ENCODE results near the gene RAB26. TPM values are rescaled to one million over a fixed set of nuclear protein-coding genes. Genes with fewer than 3 reads are reported as not detected.

The RAB26 gene
- total RNA-seq, 1 donor from 2014 or later = 5.8 TPM

GRCh38 chr16:2161911-2162310, 13.5 kb downstream of the RAB26 start:
- no peak for DNase-seq

GRCh38 chr16:2162676-2163118, 14.3 kb downstream of the RAB26 start:
- DNase-seq = no peak

GRCh38 chr16:2163211-2163881, 14.9 kb downstream of the RAB26 start:
- no peak for DNase-seq

- no peak for DNase-seq
These were observed 17.4 kb downstream of the RAB26 start for GRCh38 chr16:2165861-2166260.

GRCh38 chr16:2166263-2167067, 18.0 kb downstream of the RAB26 start:
- no peak for DNase-seq

GRCh38 chr16:2167068-2167638, 18.7 kb downstream of the RAB26 start:
- DNase-seq = no peak

GRCh38 chr16:2170080-2170479, 21.7 kb downstream of the RAB26 start:
- DNase-seq = no peak

- DNase-seq = no peak
These were observed 22.4 kb downstream of the RAB26 start for GRCh38 chr16:2170587-2171435.

- DNase-seq = no peak
These were observed 23.3 kb downstream of the RAB26 start for GRCh38 chr16:2171601-2172178.

GRCh38 chr16:2172688-2173335, 24.4 kb downstream of the RAB26 start:
- DNase-seq = no peak

GRCh38 chr16:2173366-2173765, 24.9 kb downstream of the RAB26 start:
- no peak for DNase-seq

GRCh38 chr16:2173916-2174315, 25.5 kb downstream of the RAB26 start:
- no peak for DNase-seq

- DNase-seq = no peak
These were observed 26.1 kb downstream of the RAB26 start for GRCh38 chr16:2174396-2175131.

GRCh38 chr16:2175454-2175853, 27.0 kb downstream of the RAB26 start:
- no peak for DNase-seq

GRCh38 chr16:2176047-2176446, 27.6 kb downstream of the RAB26 start:
- no peak for DNase-seq

GRCh38 chr16:2177101-2177500, 28.7 kb downstream of the RAB26 start:
- no peak for DNase-seq

- no peak for DNase-seq
These were observed 29.1 kb downstream of the RAB26 start for GRCh38 chr16:2177561-2177960.

GRCh38 chr16:2178321-2179106, 30.1 kb downstream of the RAB26 start:
- no peak for DNase-seq

GRCh38 chr16:2179107-2179501, 30.7 kb downstream of the RAB26 start:
- no peak for DNase-seq

- DNase-seq = no peak
These were observed 31.2 kb downstream of the RAB26 start for GRCh38 chr16:2179576-2179975.

Data from occipital lobe (tissue), 2 donors.